GM19043 (cell line): ENCODE results near the gene FAM83F.
"Not testable (repeated sequence)": the region's sequence is repeated elsewhere in the genome, so short reads cannot be mapped to it uniquely, and the experiment has no call there.

ENCODE experiments used
- ATAC-seq: cut with Tn5 transposase; IDR thresholded peaks from one replicate; pipeline ENCODE4 v1.9.1; 2021; ENCODE audit warnings: low read depth; ENCODE audit not compliant: unreplicated experiment

The FAM83F gene

DNA sequence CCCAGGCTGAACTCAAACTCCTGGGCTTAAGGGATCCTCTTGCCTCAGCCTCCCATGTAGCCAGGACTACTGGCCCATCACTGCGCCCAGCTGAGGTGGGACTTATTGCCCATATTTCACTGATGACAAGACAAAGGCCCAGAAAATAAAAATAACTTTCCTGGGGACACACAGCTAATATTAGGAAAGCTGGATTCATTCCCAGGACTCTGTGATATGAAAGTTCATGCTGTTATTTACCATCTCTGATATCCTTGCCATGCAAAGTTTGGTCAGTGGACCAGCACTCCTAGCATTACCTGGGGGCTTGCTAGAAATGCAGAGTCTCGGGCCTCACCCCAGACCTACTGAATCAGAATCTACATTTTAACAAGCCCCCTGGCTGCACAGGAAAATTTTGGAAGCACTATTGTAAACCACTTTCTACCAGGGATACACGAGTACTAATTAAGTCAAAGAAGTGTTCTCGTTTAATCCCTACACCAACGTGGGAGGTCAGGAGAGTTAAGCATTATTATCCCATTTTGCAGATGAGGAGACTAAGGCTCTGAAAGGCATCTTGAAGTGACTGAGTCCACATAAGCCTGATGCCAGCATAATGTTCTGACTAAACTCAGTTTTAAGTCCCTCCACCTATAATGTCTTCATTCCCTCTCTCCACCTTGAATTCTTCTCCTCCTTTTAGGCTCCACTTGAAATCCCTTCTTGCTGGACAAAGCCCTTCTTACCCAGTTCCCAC, 2.5 kb upstream of the FAM83F start:
- no peak for ATAC-seq

DNA sequence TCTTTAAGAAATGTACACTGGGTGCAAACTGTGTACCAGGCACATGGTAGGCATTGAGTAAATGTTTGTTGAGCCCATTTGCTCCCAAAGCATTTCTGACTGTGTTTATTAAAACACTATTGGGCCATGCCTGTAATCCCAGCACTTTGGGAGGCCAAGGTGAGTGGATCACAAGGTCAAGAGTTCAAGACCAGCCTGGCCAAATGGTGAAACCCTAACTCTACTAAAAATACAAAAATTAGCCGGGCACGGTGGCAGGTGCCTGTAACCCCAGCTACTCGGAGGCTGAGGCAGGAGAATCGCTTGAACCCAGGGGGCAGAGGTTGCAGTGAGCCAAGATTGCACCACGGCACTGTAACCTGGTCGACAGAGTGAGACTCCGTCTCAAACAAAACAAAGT, 1.9 kb upstream of the FAM83F start:
- ATAC-seq = not testable (repeated sequence)

DNA sequence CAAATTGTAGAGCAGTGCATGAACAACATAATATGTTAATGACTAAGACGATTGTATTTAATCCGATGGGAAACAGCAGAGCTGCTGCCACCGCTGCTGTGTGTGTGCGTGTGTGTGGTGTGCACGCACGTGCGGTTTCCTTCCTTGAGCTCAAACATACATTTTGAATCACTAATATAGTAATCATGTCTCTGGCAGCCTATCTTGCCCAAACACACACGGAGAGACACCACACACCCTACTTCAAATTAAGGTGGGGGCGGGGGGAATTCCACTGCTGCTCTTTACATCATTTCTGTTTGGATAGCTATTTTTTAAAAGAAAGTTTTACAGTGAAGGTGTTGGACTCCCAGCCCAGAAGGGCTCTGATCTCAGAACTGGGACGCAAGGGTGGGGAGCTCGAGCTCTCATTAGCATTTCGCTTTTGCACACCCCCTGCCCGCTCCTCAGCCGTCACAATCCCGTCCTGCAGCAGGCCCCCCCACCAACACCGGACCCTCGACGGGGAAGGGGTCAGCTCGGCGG, 651 bp upstream of the FAM83F start:
- no peak for ATAC-seq

DNA sequence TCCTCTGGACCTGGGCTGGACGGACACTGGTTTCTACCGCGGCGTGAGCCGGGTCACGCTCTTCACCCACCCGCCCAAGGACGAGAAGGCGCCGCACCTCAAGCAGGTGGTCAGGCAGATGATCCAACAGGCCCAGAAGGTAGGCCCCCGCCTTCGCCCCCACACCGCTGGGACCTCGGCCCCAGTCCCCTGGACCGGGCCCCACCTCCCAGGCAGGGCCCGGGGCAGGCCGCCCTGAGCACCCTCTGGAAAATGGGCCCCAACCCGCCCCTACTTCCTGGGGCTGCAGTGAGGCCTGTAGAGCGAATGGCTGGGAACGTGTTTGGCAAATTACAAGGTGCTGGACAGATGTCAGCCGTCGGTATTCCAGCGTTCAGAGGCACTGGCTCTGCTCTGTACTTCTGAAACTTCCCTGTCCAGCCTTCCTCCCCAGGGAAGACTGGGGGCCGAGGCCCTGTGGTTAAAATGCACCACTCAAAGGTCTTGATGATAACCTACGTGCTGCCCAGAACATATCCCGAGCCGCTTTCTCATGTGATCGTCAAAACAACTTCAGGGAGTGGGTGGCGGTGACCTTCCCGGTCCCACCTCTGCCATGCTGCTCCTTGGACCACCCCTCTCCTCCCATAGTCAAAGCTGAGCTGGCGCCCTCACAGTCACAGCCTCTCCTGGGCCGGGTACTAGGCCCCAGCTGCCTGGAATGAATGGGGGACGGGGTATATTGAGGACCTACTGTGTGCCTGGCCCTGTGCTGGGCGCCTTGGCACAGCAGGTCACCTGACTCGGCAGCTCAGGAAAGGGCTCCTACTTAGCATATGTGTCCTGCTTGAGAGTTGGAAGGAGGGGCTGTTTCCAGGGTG, 869 bp downstream of the FAM83F start:
- no peak for ATAC-seq

DNA sequence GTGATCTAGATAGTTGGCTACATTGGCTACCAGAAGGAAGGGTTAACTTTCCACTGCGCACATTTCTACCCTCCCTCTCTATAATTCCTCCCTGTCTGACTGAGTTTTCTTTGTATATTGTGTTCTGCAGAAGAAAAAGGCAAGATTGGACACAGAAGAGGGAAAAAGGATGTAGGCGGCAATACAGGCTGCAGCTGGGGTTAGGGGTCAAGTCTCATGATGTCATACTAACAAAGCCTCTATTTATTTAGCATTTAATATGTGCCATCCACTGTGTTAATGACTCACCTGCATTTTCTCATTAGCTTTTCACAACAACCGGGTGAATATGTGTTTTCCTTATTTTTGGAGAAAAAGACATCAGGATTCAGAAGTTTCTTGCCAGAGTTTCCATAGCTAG, 2.0 kb downstream of the FAM83F start:
- no peak for ATAC-seq

DNA sequence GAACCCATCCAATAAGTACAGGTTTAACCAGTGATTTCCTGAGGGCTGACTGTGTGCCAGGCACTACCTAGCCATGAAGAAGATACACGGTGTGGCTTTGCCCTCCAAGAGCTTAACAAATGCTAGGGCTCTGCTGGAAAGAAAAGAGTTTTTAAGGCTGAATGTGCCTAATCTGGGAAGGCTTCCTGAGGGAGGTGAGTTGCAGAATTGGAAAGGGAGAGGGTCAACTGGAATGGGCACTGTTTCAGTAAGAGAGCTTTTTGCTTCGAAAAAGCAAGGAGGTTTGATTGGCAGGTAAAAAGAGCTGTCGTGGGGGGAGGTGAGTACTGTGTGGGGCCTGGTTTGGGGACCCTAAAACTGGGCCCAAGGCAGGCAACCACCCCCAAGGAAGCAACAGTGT, 2.7 kb downstream of the FAM83F start:
- ATAC-seq = no peak

DNA sequence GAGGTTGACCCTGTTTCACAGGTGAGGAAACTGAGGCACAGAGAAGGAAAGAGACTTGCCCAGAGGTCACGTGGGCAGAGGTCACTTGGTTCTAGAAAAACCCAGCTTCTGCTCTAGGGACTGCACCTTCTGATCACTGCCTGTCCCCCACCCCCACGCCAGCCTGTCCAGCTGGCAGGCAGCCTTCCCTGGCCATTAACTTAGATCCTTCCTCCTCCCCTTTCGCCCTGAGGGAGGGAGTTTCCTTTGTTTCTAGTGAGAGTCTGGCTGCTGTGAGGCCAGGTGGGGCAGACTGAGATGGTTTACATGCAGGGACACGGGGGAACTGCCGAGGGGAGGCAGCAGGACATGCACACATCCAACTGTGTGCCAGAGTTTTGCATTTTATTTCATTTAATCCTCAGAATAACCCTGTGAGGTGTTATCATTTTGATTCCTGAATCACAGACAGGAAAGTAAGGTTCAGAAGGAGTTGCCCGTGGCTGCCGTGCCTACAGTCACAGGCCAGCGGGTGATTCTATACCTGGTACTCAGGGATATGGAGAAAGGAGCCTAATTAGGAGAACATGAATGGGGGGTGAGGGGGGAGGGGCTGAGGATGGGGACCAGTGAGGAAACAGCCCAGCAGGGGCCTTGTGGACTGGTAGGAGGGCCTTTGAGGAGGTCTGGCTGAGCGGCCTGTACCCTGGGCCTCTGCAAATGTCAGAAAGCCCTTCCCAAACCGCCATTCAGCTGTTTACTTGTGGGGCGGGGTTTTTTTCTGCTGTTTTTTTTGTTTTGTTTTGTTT, 3.4 kb downstream of the FAM83F start:
- ATAC-seq = no peak

DNA sequence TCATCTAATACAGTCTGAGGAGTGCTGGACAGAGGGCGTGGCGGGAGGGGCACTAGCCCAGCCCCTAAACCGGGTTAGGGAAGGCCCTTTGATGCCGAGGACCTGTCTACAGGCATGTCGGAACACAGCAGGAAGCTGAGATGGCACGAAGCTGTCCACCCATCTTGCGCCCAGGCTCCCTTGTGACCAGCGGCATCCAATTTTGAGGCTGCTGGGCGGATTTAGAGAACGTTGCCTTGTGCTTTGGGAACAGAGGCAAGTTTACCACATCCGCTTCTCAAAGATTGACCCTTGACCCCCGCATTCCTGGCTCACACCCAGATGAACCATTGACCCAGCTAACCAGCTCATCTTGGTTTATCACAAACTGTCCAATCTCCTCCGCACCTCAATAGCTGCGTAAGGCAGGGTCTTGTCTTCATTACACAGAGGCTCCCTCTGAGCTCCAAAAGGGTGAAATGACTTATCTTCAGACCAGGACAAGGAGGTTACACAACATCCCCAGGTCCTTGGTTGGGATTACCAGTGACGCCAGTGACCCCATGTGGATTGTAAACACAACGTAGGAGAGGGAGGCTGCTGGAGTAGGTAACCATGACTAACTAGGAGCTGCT, 4.5 kb downstream of the FAM83F start:
- ATAC-seq = no peak

DNA sequence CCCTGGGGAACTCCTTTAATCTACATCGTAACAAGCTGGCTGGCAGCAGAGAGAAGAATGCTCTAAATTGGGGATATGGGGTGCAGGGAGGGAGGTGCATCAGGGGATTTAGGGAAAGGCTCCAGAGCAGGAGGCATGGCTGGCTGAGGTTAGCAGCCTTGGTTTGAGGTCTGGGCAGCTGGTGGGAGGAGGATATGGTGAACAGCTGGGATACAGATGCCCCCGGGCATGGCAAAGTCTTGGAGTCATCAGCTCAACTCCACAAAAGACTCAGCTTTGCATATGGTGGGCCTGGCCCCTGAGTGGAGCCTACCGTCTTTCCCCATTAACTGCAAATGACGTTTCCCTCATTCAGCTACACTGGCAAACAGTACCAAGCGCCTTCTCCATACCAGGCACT, 5.4 kb downstream of the FAM83F start:
- no peak for ATAC-seq

DNA sequence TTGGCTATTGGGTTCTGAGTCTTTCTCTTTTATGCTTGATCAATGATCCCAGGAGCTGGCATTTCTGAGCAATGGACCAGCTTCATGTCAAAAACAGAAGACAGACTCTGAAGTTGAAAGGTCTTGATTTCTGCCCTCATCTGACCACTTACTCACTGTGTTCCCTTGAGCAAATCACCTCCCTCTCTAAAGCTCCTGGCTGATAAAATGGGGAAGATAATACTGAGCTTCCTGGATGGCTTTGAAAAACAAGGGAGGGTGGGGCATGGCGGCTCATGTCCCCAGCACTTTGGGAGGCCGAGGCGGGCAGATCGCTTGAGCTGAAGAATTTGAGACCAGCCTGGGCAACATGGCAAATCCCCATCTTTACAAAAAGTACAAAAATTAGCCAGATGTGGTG, 6.4 kb downstream of the FAM83F start:
- no peak for ATAC-seq

DNA sequence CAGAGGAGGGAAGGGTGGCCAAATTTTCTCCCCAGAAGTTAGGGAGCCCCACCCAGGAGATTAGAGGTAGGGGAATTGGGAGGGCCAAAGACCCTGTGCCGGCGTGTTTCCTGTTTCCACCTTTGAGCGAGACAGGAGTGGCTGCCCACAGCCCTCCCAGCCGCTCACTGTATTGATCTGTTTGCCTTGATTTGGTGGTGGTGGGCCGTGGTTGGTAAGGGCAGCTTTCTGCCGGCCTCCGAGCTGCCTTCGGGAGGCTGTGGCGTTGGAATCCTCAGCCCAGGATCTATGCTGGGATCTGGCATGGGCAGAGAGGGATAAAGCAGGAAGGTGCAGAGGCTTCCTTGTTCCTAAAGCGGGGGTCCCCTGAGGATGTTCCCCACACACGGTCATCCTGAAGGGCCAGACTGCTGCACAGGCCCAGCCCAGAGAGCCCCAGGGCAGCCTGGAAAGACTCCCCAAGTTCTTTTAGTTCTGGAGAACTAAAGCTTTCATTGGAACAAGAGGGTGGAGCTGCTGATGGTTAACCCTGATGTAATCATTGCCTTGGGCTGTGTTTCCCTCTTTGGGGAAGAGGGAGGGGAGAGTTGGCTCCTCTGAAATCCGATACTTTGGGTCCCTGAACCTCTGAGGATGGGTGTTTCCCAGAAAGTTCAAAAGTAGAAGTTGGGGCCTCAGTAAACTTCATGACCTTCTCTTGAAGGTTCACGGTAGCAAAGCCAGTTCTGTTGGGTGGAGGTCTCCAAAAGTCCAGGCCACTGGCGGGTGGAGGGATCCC, 7.2 kb downstream of the FAM83F start:
- ATAC-seq = no peak

DNA sequence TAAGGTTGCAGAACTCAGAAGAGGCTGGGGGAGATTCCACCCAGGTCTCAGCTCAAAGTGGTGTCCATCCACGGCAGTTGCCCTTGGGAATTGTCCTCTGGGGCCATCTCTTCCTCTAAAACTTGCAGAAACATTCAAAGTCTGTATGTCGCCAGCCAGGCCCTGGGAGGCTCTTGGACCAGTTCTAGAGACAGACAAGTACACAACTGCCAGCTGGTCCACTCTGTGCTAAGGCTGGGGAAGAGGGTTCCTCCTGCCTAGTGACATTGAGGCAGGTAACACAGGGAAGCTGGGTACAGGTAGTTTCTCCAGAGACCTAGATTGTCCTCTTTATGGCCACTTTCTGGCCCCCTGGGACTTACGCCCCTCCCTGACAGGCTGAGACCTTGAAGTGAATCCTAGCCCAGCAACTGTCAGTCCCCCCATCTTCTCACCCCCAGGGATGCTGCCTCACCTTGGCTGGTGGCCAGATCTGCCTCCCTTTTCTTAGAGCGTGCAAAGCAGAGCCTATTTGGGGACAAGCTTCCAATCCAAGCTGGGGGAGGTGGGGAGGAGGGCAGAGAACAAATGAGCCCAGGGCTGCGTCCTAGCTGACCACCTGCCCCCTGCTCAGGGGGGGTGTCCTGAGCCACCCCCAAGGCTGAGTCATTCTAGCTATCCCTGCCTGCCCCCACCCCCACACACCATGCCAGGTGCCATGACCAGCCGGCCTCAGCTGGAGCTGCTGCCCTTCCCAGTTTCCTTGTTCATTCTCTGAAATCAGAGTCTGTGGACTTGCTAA, 8.4 kb downstream of the FAM83F start:
- no peak for ATAC-seq

DNA sequence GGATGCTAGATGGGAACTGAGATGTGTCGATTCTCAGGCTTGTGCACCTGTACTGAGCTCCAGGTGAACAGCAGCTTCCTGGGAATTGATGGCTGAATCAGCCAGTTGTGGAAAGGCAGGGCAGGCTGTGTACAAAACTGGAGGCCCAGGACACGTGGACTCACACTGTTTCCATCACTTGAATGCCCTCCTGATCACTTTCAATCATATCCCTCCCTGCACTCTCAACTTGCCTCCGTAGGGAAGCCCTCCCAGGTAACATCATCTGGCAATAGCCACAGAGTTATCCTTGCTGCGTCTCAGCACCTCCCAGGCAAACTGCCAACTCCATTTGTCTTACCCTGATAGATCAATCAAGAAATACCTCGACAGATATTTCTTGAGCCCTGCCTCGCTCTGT, 10.1 kb downstream of the FAM83F start:
- no peak for ATAC-seq

DNA sequence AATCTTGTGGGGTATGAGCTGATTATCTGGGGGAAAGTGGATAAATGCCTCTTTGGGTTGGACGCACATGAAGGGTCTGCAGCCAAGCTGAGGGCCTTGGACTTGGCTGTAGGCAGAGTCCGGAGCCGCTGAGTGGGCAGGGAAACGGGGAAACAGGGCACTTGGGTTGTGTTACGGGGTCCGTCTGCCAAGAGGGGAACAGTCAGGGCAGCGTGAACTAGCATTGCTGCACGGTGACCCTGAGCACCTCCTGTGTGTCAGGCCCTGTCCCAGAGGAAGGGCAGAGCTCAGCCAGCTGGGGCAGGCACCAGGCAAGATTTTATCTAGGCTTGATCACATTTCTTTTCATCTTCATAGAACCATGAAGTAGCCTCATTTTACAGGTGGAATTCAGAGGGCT, 11.9 kb downstream of the FAM83F start:
- no peak for ATAC-seq

DNA sequence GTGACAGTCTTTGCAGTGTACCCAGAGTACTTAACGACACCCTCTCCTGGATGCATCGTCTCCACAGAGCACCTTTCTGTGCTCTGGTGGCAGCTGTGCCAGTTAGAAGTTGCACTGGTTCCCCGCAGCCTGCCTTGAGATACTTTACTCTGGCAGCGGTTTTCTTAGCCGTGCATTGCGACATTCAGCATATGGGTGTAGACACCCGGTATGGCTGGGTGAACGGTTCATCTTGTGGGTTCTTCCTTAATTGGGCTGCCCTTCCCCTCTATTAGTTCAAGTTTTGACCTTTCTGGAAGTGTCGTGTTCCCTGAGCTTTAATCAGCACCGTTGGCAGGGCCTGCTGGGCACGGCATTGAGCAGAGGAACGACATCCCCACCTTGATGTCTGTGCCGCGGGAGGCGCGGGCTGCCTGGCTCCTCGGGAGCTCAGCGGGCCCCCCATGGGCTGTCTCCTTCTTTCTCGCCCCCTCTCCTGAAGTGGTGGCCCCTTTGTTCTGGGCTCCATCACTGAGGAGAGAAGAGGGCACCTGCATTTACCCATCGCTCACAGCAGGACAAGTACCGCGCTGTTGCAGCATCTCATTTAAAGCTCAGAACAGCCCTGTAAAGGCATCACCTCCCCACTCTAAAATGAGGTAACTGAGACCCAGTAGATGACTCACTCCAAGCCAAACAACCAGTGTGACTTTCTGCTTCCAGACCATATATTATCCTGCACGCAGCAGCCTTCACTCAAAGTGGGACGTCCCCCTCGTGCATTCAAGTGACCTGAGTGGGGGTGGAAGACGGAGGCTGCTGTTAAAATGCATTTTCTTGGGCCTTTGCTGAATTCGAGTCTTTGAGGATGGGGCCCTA, 13.3 kb downstream of the FAM83F start:
- ATAC-seq = no peak

DNA sequence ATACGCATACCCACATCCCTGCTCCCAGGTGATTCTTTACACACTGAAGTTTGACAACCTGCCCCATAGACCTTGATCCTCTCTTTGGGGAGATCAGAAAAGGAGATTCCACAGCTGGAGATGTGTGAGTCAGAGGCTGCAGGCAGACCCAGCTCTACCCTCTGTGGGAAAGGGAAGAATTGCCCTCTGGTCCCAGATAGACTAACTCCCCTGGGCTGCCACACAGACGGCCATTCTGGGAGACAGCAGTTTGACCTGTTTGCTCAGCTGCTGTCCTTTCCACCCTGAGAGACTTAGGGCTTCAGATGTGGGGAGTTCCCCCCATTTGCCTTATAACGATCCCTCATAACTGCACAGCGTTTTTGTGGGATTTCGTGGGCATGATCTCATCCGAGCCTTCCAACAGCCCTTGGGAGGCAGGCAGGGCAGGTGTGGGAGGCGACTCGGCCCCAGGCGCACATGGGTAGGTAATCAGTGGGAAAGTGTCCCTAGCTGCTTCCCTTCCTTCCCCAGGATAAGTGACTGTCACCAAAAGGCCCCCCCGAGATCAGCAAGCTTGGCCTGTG, 14.1 kb downstream of the FAM83F start:
- no peak for ATAC-seq

DNA sequence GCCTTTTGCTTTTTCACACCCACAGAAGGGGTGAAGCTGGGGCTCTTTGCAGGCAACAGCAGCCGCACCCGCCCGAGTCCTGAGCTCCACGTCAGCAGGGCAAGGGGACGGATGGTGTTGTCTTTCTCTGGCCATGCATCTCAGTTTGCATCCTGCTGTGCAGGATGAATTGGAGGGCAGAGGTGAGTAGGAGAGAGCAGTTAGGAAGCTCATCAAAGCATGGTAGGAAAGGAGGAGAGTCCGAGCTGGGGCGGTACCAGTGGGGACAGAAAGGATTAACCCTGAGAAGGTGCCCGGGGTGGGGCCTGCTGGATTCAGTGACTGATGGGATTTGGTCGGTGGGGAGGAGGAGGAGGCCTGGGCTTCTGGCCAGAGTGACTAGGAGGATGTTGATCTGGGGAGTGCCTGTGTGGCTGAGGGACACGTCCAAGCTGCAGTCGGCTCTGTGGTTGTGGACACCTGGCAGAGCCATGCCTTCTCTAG, 14.6 kb downstream of the FAM83F start:
- no peak for ATAC-seq
